GM21529 (cell line): Measurements from ENCODE around the gene ADAM30.

Experiments used
- ATAC-seq: cut with Tn5 transposase; IDR thresholded peaks from one replicate; pipeline ENCODE4 v1.9.1; 2021; ENCODE audit not compliant: unreplicated experiment

The ADAM30 gene

GRCh38 chr1:119896303-119896702, at the start of gene ADAM30:
ADAM30 (minus strand) TSS chr1:119896515; CDS start chr1:119896336, 179 bp downstream.
- ATAC-seq = no peak

GRCh38 chr1:119943216-119943615, 46.9 kb upstream of the ADAM30 start:
- ATAC-seq = no peak

GRCh38 chr1:119941392-119941791, 45.1 kb upstream of the ADAM30 start:
- no peak for ATAC-seq

- ATAC-seq = no peak
Observed at GRCh38 chr1:119940697-119941096, 44.4 kb upstream of the ADAM30 start.

- ATAC-seq = no peak
Observed at GRCh38 chr1:119937198-119937597, 40.9 kb upstream of the ADAM30 start.

GRCh38 chr1:119935915-119936314, 39.6 kb upstream of the ADAM30 start:
- no peak for ATAC-seq

GRCh38 chr1:119935373-119935772, 39.1 kb upstream of the ADAM30 start:
- ATAC-seq = no peak

- ATAC-seq = no peak
Observed at GRCh38 chr1:119933397-119933796, 37.1 kb upstream of the ADAM30 start.

- ATAC-seq = no peak
Observed at GRCh38 chr1:119929643-119930315, 33.5 kb upstream of the ADAM30 start.

GRCh38 chr1:119926553-119926952, 30.2 kb upstream of the ADAM30 start:
- no peak for ATAC-seq

GRCh38 chr1:119924948-119925898, 28.9 kb upstream of the ADAM30 start:
- ATAC-seq = no peak

- no peak for ATAC-seq
Observed at GRCh38 chr1:119920104-119920968, 24.0 kb upstream of the ADAM30 start.

- no peak for ATAC-seq
Observed at GRCh38 chr1:119919241-119919640, 22.9 kb upstream of the ADAM30 start.

GRCh38 chr1:119918301-119918700, 22.0 kb upstream of the ADAM30 start:
- no peak for ATAC-seq

- ATAC-seq = no peak
Observed at GRCh38 chr1:119917304-119918055, 21.2 kb upstream of the ADAM30 start.

- no peak for ATAC-seq
Observed at GRCh38 chr1:119915517-119915916, 19.2 kb upstream of the ADAM30 start.

GRCh38 chr1:119914071-119914470, 17.8 kb upstream of the ADAM30 start:
- ATAC-seq = no peak

GRCh38 chr1:119912963-119913362, 16.6 kb upstream of the ADAM30 start:
- no peak for ATAC-seq

- no peak for ATAC-seq
Observed at GRCh38 chr1:119911775-119912174, 15.5 kb upstream of the ADAM30 start.

- ATAC-seq = no peak
Observed at GRCh38 chr1:119910618-119911017, 14.3 kb upstream of the ADAM30 start.
